HG03439 (cell line): ENCODE results near the gene CABLES1.
"Not testable (repeated sequence)": the region's sequence is repeated elsewhere in the genome, so short reads cannot be mapped to it uniquely, and the experiment has no call there.

Experiments used
- ATAC-seq: cut with Tn5 transposase; IDR thresholded peaks from one replicate; pipeline ENCODE4 v1.9.1; 2021; ENCODE audit warnings: mild to moderate bottlenecking, moderate library complexity; ENCODE audit not compliant: unreplicated experiment

The CABLES1 gene

GRCh38 chr18:23108496-23108895 lies 26.8 kb upstream of the CABLES1 start:
- no peak for ATAC-seq

DNA sequence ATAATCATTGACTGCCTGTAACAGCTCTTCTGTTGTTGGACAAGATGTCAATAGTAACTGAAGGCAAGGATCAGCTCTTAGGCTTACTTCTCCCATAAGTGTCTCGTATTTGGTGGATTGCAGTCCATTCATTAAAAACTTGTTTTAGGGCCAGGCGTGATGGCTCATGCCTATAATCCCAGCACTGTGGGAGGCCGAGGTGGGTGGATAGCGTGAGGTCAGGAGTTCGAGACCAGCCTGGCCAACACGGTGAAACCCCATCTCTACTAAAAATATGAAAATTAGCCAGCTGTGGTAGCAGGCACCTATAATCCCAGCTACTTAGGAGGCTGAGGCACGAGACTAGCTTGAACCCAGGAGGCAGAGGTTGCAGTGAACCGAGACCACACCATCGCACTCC lies 26.1 kb upstream of the CABLES1 start:
- ATAC-seq = not testable (repeated sequence)

- no peak for ATAC-seq
Measured at GRCh38 chr18:23113576-23113975, 21.7 kb upstream of the CABLES1 start.

DNA sequence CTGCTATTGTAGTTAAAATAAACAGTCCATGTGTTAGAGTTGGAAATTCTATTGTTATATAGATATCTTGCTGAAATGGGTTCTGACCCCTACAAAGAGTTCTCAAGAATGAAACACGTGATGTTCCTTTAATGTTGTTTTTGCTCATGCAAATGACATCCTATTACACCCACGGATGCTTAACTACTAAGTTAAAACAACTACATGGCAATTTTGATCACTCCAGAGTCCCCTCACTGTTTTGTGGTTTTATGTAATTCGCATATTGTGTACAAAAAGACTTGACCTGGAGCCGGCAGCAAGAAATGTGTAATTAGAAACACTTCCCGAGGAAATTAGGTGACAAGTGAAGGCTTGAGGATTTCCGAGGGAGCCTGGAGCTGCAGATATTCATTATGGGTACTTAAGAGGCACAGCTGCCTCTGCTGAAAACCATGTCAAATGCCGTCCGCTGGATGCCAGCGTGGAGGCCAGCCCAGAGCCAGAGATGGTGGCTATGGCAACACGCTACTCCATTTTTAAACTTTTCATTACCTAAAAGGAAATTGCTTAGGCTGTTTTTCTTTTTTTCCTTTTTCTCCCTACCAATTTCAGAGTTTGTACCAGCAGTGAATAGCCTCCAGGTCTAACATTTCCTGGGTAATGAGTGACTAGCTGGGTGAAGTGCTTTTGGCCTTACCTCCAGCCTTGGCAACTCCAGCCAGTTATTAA lies 21.0 kb upstream of the CABLES1 start:
- ATAC-seq = no peak

DNA sequence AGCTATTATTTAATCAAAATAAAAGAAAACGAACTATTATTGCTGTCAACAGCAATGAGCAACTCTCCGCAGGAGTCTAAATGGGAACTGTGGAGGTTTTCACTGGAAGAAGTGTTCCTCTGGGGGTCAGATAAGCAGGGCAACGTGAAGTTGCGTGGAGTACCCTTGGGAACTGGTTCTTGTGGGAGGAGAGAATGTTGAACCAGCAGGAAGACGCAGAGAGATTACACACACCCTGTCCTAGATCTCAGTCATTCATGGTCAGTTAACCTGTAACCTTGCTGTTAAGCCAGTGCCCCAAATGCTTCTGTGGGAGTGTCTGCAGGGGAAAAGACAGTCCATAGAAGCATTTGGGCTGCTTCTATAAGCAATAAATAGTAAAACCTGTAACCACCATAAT lies 20.4 kb upstream of the CABLES1 start:
- no peak for ATAC-seq

DNA sequence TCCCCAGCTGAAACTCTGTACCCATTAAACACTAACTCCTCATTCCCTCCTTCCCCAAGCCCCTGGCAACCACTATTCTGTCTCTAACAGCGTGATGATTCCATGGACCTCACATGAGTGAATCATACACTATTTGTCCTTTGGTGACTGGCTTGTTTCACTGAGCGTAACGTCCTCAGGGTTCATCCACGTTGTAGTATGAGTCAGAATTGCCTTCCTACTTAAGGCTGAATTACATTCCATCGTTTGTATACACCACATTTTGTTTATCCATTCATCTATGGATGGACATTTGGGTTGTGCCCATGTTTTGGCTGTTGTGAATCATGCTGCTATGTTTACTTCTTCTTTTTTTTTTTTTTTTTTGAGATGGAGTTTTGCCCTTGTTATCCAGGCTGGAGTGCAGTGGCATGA lies 19.6 kb upstream of the CABLES1 start:
- ATAC-seq = no peak

- ATAC-seq = no peak
Measured at GRCh38 chr18:23121133-23121532, 14.2 kb upstream of the CABLES1 start.

DNA sequence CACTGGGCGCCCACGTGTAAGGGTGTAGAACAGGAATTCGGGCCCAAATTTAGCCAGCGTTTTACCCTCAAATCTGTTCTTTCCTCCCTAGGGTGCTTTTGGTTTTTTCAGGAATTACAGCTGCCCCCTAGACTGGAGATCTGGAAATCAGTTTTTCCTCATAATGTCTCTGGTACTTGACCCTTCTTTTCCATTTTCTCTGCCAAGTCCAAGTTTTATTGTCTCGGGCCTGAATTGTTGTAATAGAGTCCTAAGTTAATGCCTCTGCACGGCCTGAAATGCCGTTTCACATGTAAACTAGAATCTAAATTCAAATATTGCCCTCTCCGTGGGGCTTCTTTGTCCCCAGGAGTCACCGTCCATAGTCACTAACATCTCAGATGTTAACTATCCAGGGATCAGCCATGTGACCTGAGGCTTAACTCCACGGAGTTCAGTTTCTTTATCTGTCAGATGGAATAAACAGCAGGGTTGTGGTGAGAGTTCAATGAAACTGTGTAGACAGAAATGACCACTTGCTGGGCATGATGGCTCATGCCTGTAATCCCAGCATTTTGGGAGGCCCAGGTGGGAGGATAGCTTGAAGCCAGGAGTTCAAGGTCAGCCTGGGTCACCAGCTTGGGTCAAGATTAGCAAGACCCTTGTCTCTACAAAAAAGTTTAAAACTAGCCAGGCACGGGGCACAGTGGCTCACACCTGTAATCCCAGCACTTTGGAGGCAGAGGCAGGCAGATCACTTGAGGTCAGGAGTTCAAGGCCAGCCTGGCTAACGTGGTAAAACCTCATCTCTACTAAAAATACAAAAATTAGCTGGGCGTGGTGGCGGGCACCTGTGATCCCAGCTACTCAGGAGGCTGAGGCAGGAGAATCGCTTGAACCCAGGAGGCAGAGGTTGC lies 12.7 kb upstream of the CABLES1 start:
- ATAC-seq = no peak

GRCh38 chr18:23126376-23127056 lies 8.8 kb upstream of the CABLES1 start:
- no peak for ATAC-seq

DNA sequence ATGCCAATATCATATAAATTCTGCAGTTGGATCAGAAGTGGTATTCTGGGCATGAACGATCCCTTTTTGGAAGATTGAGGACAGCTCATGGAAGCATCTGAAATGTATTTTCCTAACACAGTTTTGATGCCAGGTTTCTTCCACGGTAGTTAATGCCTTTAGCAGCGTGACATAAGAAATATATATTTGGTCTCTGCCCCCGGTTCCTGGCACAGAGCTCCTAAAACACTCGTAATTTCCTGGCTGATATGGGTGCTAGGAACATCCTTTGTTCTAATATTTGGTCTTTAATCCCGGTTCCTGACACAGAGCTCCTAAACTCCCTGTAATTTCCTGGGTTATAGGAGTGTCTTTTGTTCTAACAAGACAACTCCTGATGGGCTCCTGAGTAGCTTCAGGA lies 8.2 kb upstream of the CABLES1 start:
- ATAC-seq = no peak

GRCh38 chr18:23129355-23130002 lies 5.8 kb upstream of the CABLES1 start:
- ATAC-seq = no peak

- no peak for ATAC-seq
Measured at GRCh38 chr18:23131693-23132319, 3.5 kb upstream of the CABLES1 start.

GRCh38 chr18:23133860-23134779 lies 1.2 kb upstream of the CABLES1 start:
- ATAC-seq = no peak

DNA sequence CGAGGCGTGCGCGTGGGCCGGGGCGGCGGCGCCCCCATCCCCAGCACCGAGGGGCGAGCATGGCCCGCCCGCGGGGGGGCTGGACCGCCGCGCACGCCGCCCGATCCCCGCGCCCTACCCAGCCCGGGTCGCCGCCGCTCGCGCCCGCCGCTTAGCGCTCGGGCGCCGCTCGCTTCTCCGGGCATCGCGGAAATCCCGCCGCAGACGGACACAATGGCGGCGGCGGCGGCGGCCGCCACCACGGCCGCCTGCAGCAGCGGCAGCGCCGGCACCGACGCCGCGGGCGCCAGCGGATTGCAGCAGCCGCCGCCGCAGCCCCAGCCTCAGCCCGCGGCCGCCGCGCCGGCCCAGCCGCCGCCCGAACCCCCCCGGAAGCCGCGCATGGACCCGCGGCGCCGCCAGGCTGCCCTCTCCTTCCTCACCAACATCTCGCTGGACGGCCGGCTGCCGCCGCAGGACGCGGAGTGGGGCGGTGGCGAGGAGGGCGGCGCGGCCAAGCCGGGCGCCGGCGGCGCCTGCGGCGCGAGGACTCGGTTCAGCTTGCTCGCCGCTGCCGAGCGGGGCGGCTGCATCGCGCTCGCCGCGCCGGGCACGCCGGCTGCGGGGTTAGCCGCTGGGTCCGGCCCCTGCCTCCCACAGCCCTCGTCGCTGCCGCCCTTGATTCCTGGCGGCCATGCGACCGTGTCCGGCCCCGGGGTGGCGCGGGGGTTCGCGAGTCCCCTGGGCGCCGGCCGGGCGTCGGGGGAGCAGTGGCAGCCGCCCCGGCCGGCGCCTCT lies 453 bp downstream of the CABLES1 start:
- ATAC-seq = no peak

DNA sequence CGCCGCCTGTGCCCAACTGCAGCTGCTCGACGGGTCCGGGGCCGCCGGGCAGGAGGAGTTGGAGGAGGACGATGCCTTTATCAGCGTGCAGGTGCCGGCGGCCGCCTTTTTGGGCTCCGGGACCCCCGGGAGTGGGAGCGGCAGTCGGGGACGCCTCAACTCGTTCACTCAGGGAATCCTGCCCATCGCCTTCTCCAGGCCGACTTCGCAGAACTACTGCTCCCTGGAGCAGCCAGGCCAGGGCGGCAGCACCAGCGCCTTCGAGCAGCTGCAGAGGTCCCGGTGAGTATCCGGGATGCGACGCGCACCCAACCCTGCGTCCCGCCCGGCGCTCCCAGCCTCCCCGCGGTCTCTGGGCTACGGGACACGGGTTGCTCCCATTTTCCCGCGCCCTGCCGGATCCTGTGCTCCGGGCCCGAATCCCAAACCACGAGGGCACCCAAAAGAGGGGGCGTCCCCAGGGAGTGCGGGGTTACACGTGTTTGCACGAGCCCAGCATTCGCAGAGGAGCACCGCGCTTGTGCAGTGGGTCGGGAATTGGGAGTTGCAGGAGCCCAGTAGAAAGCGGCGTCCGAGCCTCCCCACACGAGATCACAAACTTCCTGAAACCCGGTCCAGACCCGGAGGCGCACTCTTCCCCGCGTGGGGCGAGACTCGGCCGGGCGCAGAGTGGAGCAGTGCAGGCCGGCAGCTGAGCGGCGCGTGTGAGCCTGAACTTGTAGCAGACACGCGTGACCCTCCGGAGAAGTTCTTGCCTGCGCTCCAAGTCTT lies 1.2 kb downstream of the CABLES1 start:
- ATAC-seq = no peak

DNA sequence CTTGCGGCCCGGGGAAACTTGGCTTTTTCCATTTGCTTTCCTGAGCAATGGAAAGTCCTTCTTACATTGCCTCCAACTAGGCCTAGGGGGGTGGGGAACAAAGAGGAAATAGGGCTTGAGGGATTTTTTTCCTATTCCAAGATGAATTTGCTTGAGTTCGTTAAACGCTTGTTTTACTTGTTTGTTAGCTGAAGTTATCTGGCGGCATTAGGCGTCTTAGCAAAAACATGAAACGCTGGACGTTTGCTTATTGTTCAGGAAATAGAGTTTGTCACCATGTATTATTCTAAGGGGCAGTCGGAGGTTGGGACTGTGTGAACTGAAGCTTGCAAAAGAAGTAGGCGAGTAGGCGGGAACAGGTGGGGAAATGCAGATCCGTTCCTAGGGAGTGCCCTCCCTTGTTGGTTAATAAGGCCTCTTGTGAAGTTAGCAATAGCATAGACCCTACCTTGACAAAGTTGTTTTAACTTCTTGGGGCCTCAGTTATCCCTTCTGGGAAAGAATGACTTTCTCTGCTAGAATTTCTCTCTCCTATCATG lies 1.9 kb downstream of the CABLES1 start:
- ATAC-seq = no peak

- ATAC-seq = no peak
Measured at GRCh38 chr18:23137788-23138216, 2.5 kb downstream of the CABLES1 start.

DNA sequence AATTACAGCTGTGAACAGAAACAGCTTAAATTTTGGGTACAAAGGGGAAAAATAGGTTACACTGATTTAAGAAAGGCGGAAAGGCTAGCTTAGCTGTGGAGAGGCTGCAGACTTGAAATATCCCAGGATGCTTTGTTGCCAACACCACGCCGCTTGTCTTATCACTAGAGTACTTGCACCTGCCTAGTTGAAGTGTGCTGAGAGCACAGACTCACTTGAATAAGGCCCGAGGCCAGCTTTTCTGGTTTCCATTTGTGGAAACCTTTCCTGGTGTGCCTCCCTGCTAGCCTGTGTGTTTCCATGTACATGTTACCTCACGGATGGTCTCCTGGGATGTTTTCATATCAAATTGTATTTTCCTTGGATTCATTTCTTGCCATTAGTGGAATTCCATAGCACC lies 3.2 kb downstream of the CABLES1 start:
- ATAC-seq = no peak
